Nucleus accumbens (tissue), 56 donors: Measurements from ENCODE around the gene STAT3.
"Not testable (repeated sequence)": the region's sequence is repeated elsewhere in the genome, so short reads cannot be mapped to it uniquely, and the experiment has no call there.

Experiments used
- DNase-seq, 56 donors: peaks; one replicate each; lab custom pipeline; 2025; lab: John Stamatoyannopoulos, UW

STAT3 gene

GRCh38 chr17:42409523-42410318, 21.5 kb upstream of the STAT3 start:
- peak in 6 of 56 donors; percentile 5 to 36 (median 24) for DNase-seq

GRCh38 chr17:42408061-42408460, 19.8 kb upstream of the STAT3 start:
- peak in 52 of 56 donors; percentile 12 to 93 (median 78) for DNase-seq

- DNase-seq = peak in 53 of 56 donors; percentile 9 to 85 (median 61)
Measured at GRCh38 chr17:42407289-42407836, 19.1 kb upstream of the STAT3 start.

- peak in 2 of 56 donors; percentile 7 to 45 for DNase-seq
Measured at GRCh38 chr17:42406615-42407288, 18.5 kb upstream of the STAT3 start.

GRCh38 chr17:42405963-42406495, 17.8 kb upstream of the STAT3 start:
- peak in 48 of 56 donors; percentile 17 to 87 (median 62) for DNase-seq

GRCh38 chr17:42405076-42405475, 16.8 kb upstream of the STAT3 start:
- DNase-seq = no peak

- DNase-seq = no peak
Measured at GRCh38 chr17:42404326-42405055, 16.2 kb upstream of the STAT3 start.

GRCh38 chr17:42403150-42403549, 14.9 kb upstream of the STAT3 start:
- DNase-seq = peak in 2 of 56 donors; percentile 6

- no peak for DNase-seq
Measured at GRCh38 chr17:42402117-42402516, 13.9 kb upstream of the STAT3 start.

GRCh38 chr17:42400844-42401375, 12.7 kb upstream of the STAT3 start:
- DNase-seq = not testable (repeated sequence)

- DNase-seq = no peak
Measured at GRCh38 chr17:42399948-42400843, 12.0 kb upstream of the STAT3 start.

- DNase-seq = no peak
Measured at GRCh38 chr17:42399121-42399520, 10.9 kb upstream of the STAT3 start.

- not testable (repeated sequence) for DNase-seq
Measured at GRCh38 chr17:42395601-42396000, 7.4 kb upstream of the STAT3 start.

- no peak for DNase-seq
Measured at GRCh38 chr17:42394838-42395237, 6.6 kb upstream of the STAT3 start.

GRCh38 chr17:42392692-42393415, 4.6 kb upstream of the STAT3 start:
- no peak for DNase-seq

- DNase-seq = not testable (repeated sequence)
Measured at GRCh38 chr17:42391439-42391838, 3.2 kb upstream of the STAT3 start.

GRCh38 chr17:42389899-42390298, 1.7 kb upstream of the STAT3 start:
- DNase-seq = no peak

- DNase-seq = no peak
Measured at GRCh38 chr17:42389135-42389417, 834 bp upstream of the STAT3 start.
